MM.1S (cell line): Measurements from ENCODE around the gene PTPRN2.

Experiments
- DNase-seq: peaks from one replicate; pipeline ENCODE4 v3.0.0-alpha.2; 2015
- H2AFZ ChIP-seq: fragments of 300-600 bp; sonication (generic); 2 replicates; pipeline ENCODE4 v1.6.0; 2016; ENCODE audit warnings: antibody characterized with exemption, low read length
- H3F3A ChIP-seq: fragments of 300-600 bp; sonication (generic); 2 replicates; pipeline ENCODE4 v1.6.1; 2016; ENCODE audit warnings: mild to moderate bottlenecking, antibody characterized with exemption, low read length, moderate library complexity, mixed read lengths; ENCODE audit not compliant: insufficient read depth
- H3K27ac ChIP-seq: fragments of 300-600 bp; sonication (generic); 2 replicates; pipeline ENCODE4 v1.5.1; 2016; ENCODE audit warnings: mild to moderate bottlenecking, low read length
- H3K27me3 ChIP-seq: fragments of 300-600 bp; sonication (generic); replicated peaks from 2 replicates; pipeline ENCODE4 v1.6.0; 2016; ENCODE audit warnings: low read length; ENCODE audit not compliant: insufficient read depth
- H3K36me3 ChIP-seq: fragments of 300-600 bp; sonication (generic); replicated peaks from 2 replicates; pipeline ENCODE4 v1.6.1; 2016; ENCODE audit warnings: mild to moderate bottlenecking, low read length, mixed read lengths; ENCODE audit not compliant: insufficient read depth
- H3K4me1 ChIP-seq: fragments of 300-600 bp; sonication (generic); 2 replicates; pipeline ENCODE4 v1.6.1; 2016; ENCODE audit warnings: low read length, mixed read lengths
- H3K4me2 ChIP-seq: fragments of 300-600 bp; sonication (generic); 2 replicates; pipeline ENCODE4 v1.6.0; 2016; ENCODE audit warnings: low read depth, low read length
- H3K4me3 ChIP-seq: fragments of 300-600 bp; sonication (generic); 2 replicates; pipeline ENCODE4 v1.5.1; 2016; ENCODE audit warnings: low read length, mixed read lengths
- H3K79me2 ChIP-seq: fragments of 300-600 bp; sonication (generic); 2 replicates; pipeline ENCODE4 v1.6.1; 2016; ENCODE audit warnings: mixed run types, low read length, mixed read lengths
- H3K9ac ChIP-seq: fragments of 300-600 bp; sonication (generic); 2 replicates; pipeline ENCODE4 v1.6.1; 2016; ENCODE audit warnings: low read length, mixed read lengths
- H3K9me2 ChIP-seq: fragments of 300-600 bp; sonication (generic); replicated peaks from 2 replicates; pipeline ENCODE4 v1.6.1; 2016; ENCODE audit warnings: mild to moderate bottlenecking, low read length, mixed read lengths; ENCODE audit not compliant: insufficient read depth
- H3K9me3 ChIP-seq: fragments of 300-600 bp; sonication (generic); replicated peaks from 2 replicates; pipeline ENCODE4 v1.6.1; 2016; ENCODE audit warnings: mild to moderate bottlenecking, low read length, mixed read lengths; ENCODE audit not compliant: insufficient read depth
- H4K20me1 ChIP-seq: fragments of 300-600 bp; sonication (generic); 2 replicates; pipeline ENCODE4 v1.6.1; 2016; ENCODE audit warnings: mild to moderate bottlenecking, low read length, moderate library complexity, mixed read lengths; ENCODE audit not compliant: insufficient read depth
- CTCF ChIP-seq: fragments of 300-600 bp; sonication (generic); IDR thresholded peaks from 2 replicates; pipeline ENCODE4 v1.5.1; 2016; ENCODE audit warnings: antibody characterized with exemption, low read length, mixed read lengths
- EZH2 ChIP-seq: fragments of 300-600 bp; sonication (generic); optimal IDR thresholded peaks from 2 replicates; pipeline ENCODE3; 2017; ENCODE audit warnings: low read depth, mild to moderate bottlenecking, antibody characterized with exemption, low read length, mixed read lengths
- EZH2phosphoT487 ChIP-seq: fragments of 300-600 bp; sonication (generic); IDR thresholded peaks from 2 replicates; pipeline ENCODE4 v1.6.1; 2018; ENCODE audit warnings: antibody characterized with exemption, low read length

The PTPRN2 gene

GRCh38 chr7:158449266-158449665, 138.4 kb downstream of the PTPRN2 start:
- Histone ChIP-seq H3K4me1 (no peaks in the 10 kb centered on the region), H3K4me3 (no peak overlapping the region), H3F3A (no peaks in the 10 kb centered on the region), H4K20me1 (no peaks in the 10 kb centered on the region), H2AFZ (no peak overlapping the region), H3K9me3 (no peaks in the 10 kb centered on the region), H3K36me3 (no peaks in the 10 kb centered on the region), H3K27ac (no peak overlapping the region), H3K9ac (no peak overlapping the region), H3K9me2 (no peaks in the 10 kb centered on the region), H3K79me2 (no peaks in the 10 kb centered on the region), H3K27me3 (peaks cover 83% of the 10 kb centered on the region), H3K4me2 (no peak overlapping the region)
- TF ChIP-seq EZH2phosphoT487 (no peak), EZH2 (no peak), CTCF (no peak)
- DNase-seq, result no peak

- H3F3A ChIP-seq, result no peaks in the 10 kb centered on the region
- H3K27ac ChIP-seq, result no peak overlapping the region
- H3K4me2 ChIP-seq, result no peak overlapping the region
- no peak for TF ChIP-seq CTCF
- TF ChIP-seq EZH2phosphoT487, result no peak
- TF ChIP-seq EZH2, result no peak
- H3K4me3 ChIP-seq, result no peak overlapping the region
- H3K9me2 ChIP-seq, result no peaks in the 10 kb centered on the region
- H3K9me3 ChIP-seq, result no peaks in the 10 kb centered on the region
- H2AFZ ChIP-seq, result no peak overlapping the region
- H3K4me1 ChIP-seq, result no peaks in the 10 kb centered on the region
- no peak overlapping the region for H3K9ac ChIP-seq
- H4K20me1 ChIP-seq, result no peaks in the 10 kb centered on the region
- H3K27me3 ChIP-seq, result peaks cover 90% of the 10 kb centered on the region
- H3K36me3 ChIP-seq, result no peaks in the 10 kb centered on the region
- no peak for DNase-seq
- no peaks in the 10 kb centered on the region for H3K79me2 ChIP-seq
These were observed 139.1 kb downstream of the PTPRN2 start for GRCh38 chr7:158448430-158449100.

- H3K9me3 ChIP-seq, result no peaks in the 10 kb centered on the region
- no peaks in the 10 kb centered on the region for H3F3A ChIP-seq
- no peak overlapping the region for H2AFZ ChIP-seq
- DNase-seq, result no peak
- H3K36me3 ChIP-seq, result no peaks in the 10 kb centered on the region
- no peaks in the 10 kb centered on the region for H3K9me2 ChIP-seq
- no peak overlapping the region for H3K9ac ChIP-seq
- no peaks in the 10 kb centered on the region for H3K79me2 ChIP-seq
- no peak overlapping the region for H3K4me2 ChIP-seq
- H4K20me1 ChIP-seq, result no peaks in the 10 kb centered on the region
- no peak for TF ChIP-seq EZH2phosphoT487
- no peak for TF ChIP-seq CTCF
- no peak for TF ChIP-seq EZH2
- H3K4me3 ChIP-seq, result no peak overlapping the region
- H3K27ac ChIP-seq, result no peak overlapping the region
- H3K4me1 ChIP-seq, result no peaks in the 10 kb centered on the region
- H3K27me3 ChIP-seq, result peaks cover 96% of the 10 kb centered on the region
These were observed 140.0 kb downstream of the PTPRN2 start for GRCh38 chr7:158447506-158448171.
